ENCODE measurements around the gene CLPSL2. TPM values are rescaled to one million over a fixed set of nuclear protein-coding genes. Genes with fewer than 3 reads are reported as not detected.

The CLPSL2 gene
- polyA plus RNA-seq, 1 donor = not detected

GRCh38 chr6:35787266-35788218 is 11.1 kb downstream of the CLPSL2 start:
- DNase-seq = no peak

GRCh38 chr6:35788423-35788982 is 12.1 kb downstream of the CLPSL2 start:
- DNase-seq = no peak

GRCh38 chr6:35790683-35791082 is 14.3 kb downstream of the CLPSL2 start:
- DNase-seq = no peak

- no peak for DNase-seq
These were observed 18.4 kb downstream of the CLPSL2 start for GRCh38 chr6:35794536-35795452.

GRCh38 chr6:35795453-35796071 is 19.2 kb downstream of the CLPSL2 start:
- DNase-seq = no peak

- DNase-seq = no peak
These were observed 19.8 kb downstream of the CLPSL2 start for GRCh38 chr6:35796236-35796635.

GRCh38 chr6:35797837-35798526 is 21.6 kb downstream of the CLPSL2 start:
- no peak for DNase-seq

GRCh38 chr6:35798706-35799105 is 22.3 kb downstream of the CLPSL2 start:
- no peak for DNase-seq

GRCh38 chr6:35801148-35801547 is 24.8 kb downstream of the CLPSL2 start:
- DNase-seq = no peak

GRCh38 chr6:35804996-35805736 is 28.8 kb downstream of the CLPSL2 start, which contains the start of gene LHFPL5:
Gene LHFPL5 (plus strand): TSS chr6:35805352. CDS start chr6:35805671, 319 bp downstream.
- DNase-seq = peak; percentile 58

- no peak for DNase-seq
These were observed 32.3 kb downstream of the CLPSL2 start for GRCh38 chr6:35808688-35809087.

- no peak for DNase-seq
These were observed 33.4 kb downstream of the CLPSL2 start for GRCh38 chr6:35809809-35810208.

GRCh38 chr6:35810971-35811698 is 34.7 kb downstream of the CLPSL2 start:
- DNase-seq = no peak

- no peak for DNase-seq
These were observed 35.2 kb downstream of the CLPSL2 start for GRCh38 chr6:35811699-35811995.

GRCh38 chr6:35817515-35817914 is 41.1 kb downstream of the CLPSL2 start:
- DNase-seq = no peak

- no peak for DNase-seq
These were observed 47.2 kb downstream of the CLPSL2 start for GRCh38 chr6:35823601-35824000.

- DNase-seq = no peak
These were observed 48.3 kb downstream of the CLPSL2 start for GRCh38 chr6:35824552-35825192.
